A549 (cell line): ENCODE results near the gene KSR2. TPM values are rescaled to one million over a fixed set of nuclear protein-coding genes. Genes with fewer than 3 reads are reported as not detected.

Experiments
- ATAC-seq, 2 experiments: fragments of 200-7000 bp in 1 of 2; fragments of >200 bp in 1 of 2; cut with Nextera tagmentation in 1 of 2; cut with Tn5 transposase in 1 of 2; 3 replicates each; pipeline versions ENCODE4 v1.8.0 to v1.9.1; 2018 to 2020; ENCODE audit warnings: mild to moderate bottlenecking in 1 of 2, moderate library complexity in 1 of 2
- CTCF ChIA-PET: fragments of 300-600 bp; sonication (Branson Sonifier 250); formaldehyde crosslinking; extraction: SDS; loops from one replicate; lab custom pipeline; 2021; ENCODE audit warnings: antibody characterized with exemption, inconsistent platforms; lab: Yijun Ruan, JAX
- POLR2A ChIA-PET: fragments of 350-600 bp; formaldehyde crosslinking; extraction: SDS; loops from one replicate; lab custom pipeline; 2021; ENCODE audit warnings: antibody characterized with exemption, inconsistent platforms; lab: Yijun Ruan, JAX
- DNase-seq, 2 experiments: peaks; one replicate each; pipeline versions ENCODE4 v3.0.0 to v3.0.0-alpha.2; 2011 to 2016; ENCODE audit warnings: low read depth in 1 of 2, low spot score in 1 of 2
- FAIRE-seq: peaks from 2 replicates; lab custom pipeline; 2011; peaks lifted over from hg19 to GRCh38; lab: Jason Lieb, UNC
- H3K27ac ChIP-seq, 2 experiments: fragments of >200 bp; sonication (Bioruptor Twin); formaldehyde crosslinking; 3 replicates each; pipeline ENCODE4 v1.5.1; 2016 to 2017
- H3K4me1 ChIP-seq: fragments of >200 bp; sonication (Bioruptor Twin); formaldehyde crosslinking; 3 replicates; pipeline ENCODE4 v1.6.1; 2016
- H3K4me2 ChIP-seq: fragments of >200 bp; sonication (Bioruptor Twin); formaldehyde crosslinking; 3 replicates; pipeline ENCODE4 v1.6.1; 2016
- H3K4me3 ChIP-seq: fragments of >200 bp; sonication (Bioruptor Twin); formaldehyde crosslinking; 3 replicates; pipeline ENCODE4 v1.5.1; 2016
- H3K9me3 ChIP-seq: fragments of >200 bp; sonication (Bioruptor Twin); formaldehyde crosslinking; 3 replicates; pipeline ENCODE4 v1.6.1; 2016
- BHLHE40 ChIP-seq: IDR thresholded peaks from 2 replicates; pipeline ENCODE4 v1.6.1; 2012; ENCODE audit warnings: low read depth, low read length, inconsistent platforms
- CHD2 ChIP-seq: fragments of 150-350 bp; IDR thresholded peaks from 2 replicates; pipeline ENCODE4 v1.6.1; 2014; ENCODE audit warnings: low read length; ENCODE audit not compliant: partially characterized antibody
- EHMT2 ChIP-seq: fragments of 200-600 bp; sonication (generic); IDR thresholded peaks from 2 replicates; pipeline ENCODE4 v1.6.1; 2016; ENCODE audit warnings: antibody characterized with exemption, low read depth, mild to moderate bottlenecking, moderate library complexity
- ELK1 ChIP-seq: fragments of 150-350 bp; IDR thresholded peaks from 2 replicates; pipeline ENCODE4 v1.6.1; 2014; ENCODE audit warnings: low read depth, mild to moderate bottlenecking, low read length
- EP300 ChIP-seq, 2 experiments: fragments of >200 bp; sonication (Bioruptor Twin); formaldehyde crosslinking; IDR thresholded peaks; 2 replicates in 1 of 2; 3 replicates in 1 of 2; pipeline ENCODE4 v1.6.1; 2016 to 2017
- ESRRA ChIP-seq: fragments of 150-350 bp; IDR thresholded peaks from 2 replicates; pipeline ENCODE4 v1.6.1; 2014; ENCODE audit warnings: mild to moderate bottlenecking, low read length, borderline replicate concordance
- FOSB ChIP-seq: fragments of 250-450 bp; sonication (Bioruptor Pico); IDR thresholded peaks from 2 replicates; pipeline ENCODE4 v1.5.0; 2020; ENCODE audit warnings: mild to moderate bottlenecking, moderate library complexity
- FOSL2 ChIP-seq, 2 experiments: fragments of 450-650 bp in 1 of 2; fragments of >200 bp in 1 of 2; sonication (Bioruptor Twin) in 1 of 2; formaldehyde crosslinking; IDR thresholded peaks; 2 replicates each; pipeline versions ENCODE4 v1.5.0 to v1.6.1; 2016 to 2020; ENCODE audit warnings: mild to moderate bottlenecking in 1 of 2, moderate library complexity in 1 of 2
- HEYL ChIP-seq: fragments of 250-450 bp; sonication (Bioruptor Pico); IDR thresholded peaks from 2 replicates; pipeline ENCODE4 v1.8.0; 2021; ENCODE audit warnings: mild to moderate bottlenecking, moderate library complexity
- HOXA7 ChIP-seq: fragments of 250-450 bp; sonication (Bioruptor Pico); IDR thresholded peaks from 2 replicates; pipeline ENCODE4 v1.5.0; 2020; ENCODE audit warnings: mild to moderate bottlenecking, moderate library complexity
- JUN ChIP-seq, 2 experiments: fragments of >200 bp; sonication (Bioruptor Twin); formaldehyde crosslinking; IDR thresholded peaks; 2 replicates in 1 of 2; 3 replicates in 1 of 2; pipeline ENCODE4 v1.6.1; 2016 to 2017
- JUNB ChIP-seq: fragments of >200 bp; sonication (Bioruptor Twin); formaldehyde crosslinking; IDR thresholded peaks from 2 replicates; pipeline ENCODE4 v1.6.1; 2016
- KDM1A ChIP-seq: fragments of 200-600 bp; sonication (generic); IDR thresholded peaks from 2 replicates; pipeline ENCODE4 v1.6.1; 2016; ENCODE audit warnings: low read depth, mild to moderate bottlenecking
- NPAS2 ChIP-seq: fragments of 250-450 bp; sonication (Bioruptor Pico); IDR thresholded peaks from 2 replicates; pipeline ENCODE4 v1.8.0; 2022; ENCODE audit warnings: mild to moderate bottlenecking, moderate library complexity, borderline replicate concordance
- NR3C1 ChIP-seq: fragments of >200 bp; sonication (Bioruptor Twin); formaldehyde crosslinking; IDR thresholded peaks from 3 replicates; pipeline ENCODE4 v1.6.1; 2017
- PBX3 ChIP-seq: IDR thresholded peaks from 2 replicates; pipeline ENCODE4 v1.6.1; 2012
- POLR2A ChIP-seq: IDR thresholded peaks from 2 replicates; pipeline ENCODE4 v1.6.1; 2012; ENCODE audit warnings: mild to moderate bottlenecking, low read length
- POLR2AphosphoS2 ChIP-seq: conservative IDR thresholded peaks from 2 replicates; pipeline ENCODE4 v1.6.1; 2012; ENCODE audit warnings: low read length, improper control_type of control experiment, inconsistent platforms
- REST ChIP-seq: fragments of 200-600 bp; sonication (generic); IDR thresholded peaks from 2 replicates; pipeline ENCODE4 v1.6.1; 2016; ENCODE audit warnings: antibody characterized with exemption, mild to moderate bottlenecking, moderate library complexity
- RNF2 ChIP-seq: fragments of 200-600 bp; sonication (generic); IDR thresholded peaks from 2 replicates; pipeline ENCODE4 v1.6.1; 2016; ENCODE audit warnings: low read depth, mild to moderate bottlenecking, antibody characterized with exemption, moderate library complexity, borderline replicate concordance
- TFCP2L1 ChIP-seq: fragments of 250-450 bp; sonication (Bioruptor Pico); IDR thresholded peaks from 2 replicates; pipeline ENCODE4 v1.5.0; 2021; ENCODE audit warnings: mild to moderate bottlenecking
- TP53 ChIP-seq: fragments of 250-450 bp; sonication (Bioruptor Pico); IDR thresholded peaks from 2 replicates; pipeline ENCODE4 v1.5.0; 2021; ENCODE audit warnings: mild to moderate bottlenecking, moderate library complexity
- ZFP36 ChIP-seq: fragments of 450-650 bp; IDR thresholded peaks from 2 replicates; pipeline ENCODE4 v1.6.1; 2014; ENCODE audit warnings: borderline replicate concordance; ENCODE audit not compliant: partially characterized antibody
- ZNF302 ChIP-seq: fragments of 250-450 bp; sonication (Bioruptor Pico); IDR thresholded peaks from 2 replicates; pipeline ENCODE4 v1.9.0; 2021; ENCODE audit warnings: inconsistent platforms, mild to moderate bottlenecking, moderate library complexity
- ZSCAN20 ChIP-seq: fragments of 250-450 bp; sonication (Bioruptor Pico); IDR thresholded peaks from 2 replicates; pipeline ENCODE4 v1.8.0; 2022; ENCODE audit warnings: mild to moderate bottlenecking, moderate library complexity
- WGBS: methylation state at CpG from one replicate; pipeline ENCODE4 v1.1.6; 2017; ENCODE audit errors: missing lambda C conversion rate; 5-methylcytosine and 5-hydroxymethylcytosine counted together
- polyA plus RNA-seq, 4 experiments: library from polyadenylated mRNA; depleted of rRNA in 3 of 4; stranded (reverse); fragments of >200 nt; fragmentation: RNase III in 1 of 4; extraction: RNeasy Plus Mini Kit Qiagen cat#74134 plus additional on column Dnase treatment in 1 of 4; gene quantifications; 2 replicates in 3 of 4; 3 replicates in 1 of 4; pipeline ENCODE4 v1.2.3, GENCODE V29; 2011 to 2017
- TF ChIP-seq, protein P1 (sequence below): fragments of >200 bp; sonication (Bioruptor Twin); formaldehyde crosslinking; IDR thresholded peaks from 3 replicates; pipeline ENCODE4 v1.6.1; 2016
- TF ChIP-seq, protein P2 (sequence below): fragments of >200 bp; sonication (Bioruptor Twin); formaldehyde crosslinking; IDR thresholded peaks from 3 replicates; pipeline ENCODE4 v1.5.1; 2016

Gene KSR2
- polyA plus RNA-seq, 2 of the 4 experiments (the other 2 are of a cell fraction): 0.37 to 1.2 TPM

DNA sequence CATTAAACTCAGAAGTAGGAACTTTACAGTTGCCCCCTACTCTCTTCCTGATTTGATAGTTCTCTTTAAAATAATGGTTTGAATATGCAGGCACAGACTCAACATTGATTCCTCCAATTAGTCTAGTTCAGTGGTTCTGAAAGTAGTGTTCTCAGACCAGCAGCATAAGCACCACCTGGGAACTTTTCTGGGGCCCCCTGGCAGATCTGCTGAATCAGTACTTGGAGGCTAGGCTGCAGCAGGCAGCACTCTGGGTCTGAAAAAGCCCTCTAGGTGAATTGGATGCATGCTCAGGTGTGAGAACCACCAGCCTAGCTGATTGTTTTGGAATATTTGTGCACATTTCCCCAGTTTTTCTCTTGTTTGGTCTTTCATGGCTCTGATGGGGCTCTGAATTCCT lies 408.8 kb downstream of the KSR2 start:
- POLR2A ChIA-PET: no interaction called here
- CTCF ChIA-PET: no interaction called here
- DNase-seq: no peak
- FAIRE-seq: no peak
- no peak overlapping the region for H3K27ac ChIP-seq
- TF ChIP-seq CHD2: no peak
- no peaks in the 10 kb centered on the region for H3K4me1 ChIP-seq
- H3K4me2 ChIP-seq: no peak overlapping the region
- no peaks in the 10 kb centered on the region for H3K9me3 ChIP-seq
- no peak overlapping the region for H3K4me3 ChIP-seq
- ATAC-seq: no peak

DNA sequence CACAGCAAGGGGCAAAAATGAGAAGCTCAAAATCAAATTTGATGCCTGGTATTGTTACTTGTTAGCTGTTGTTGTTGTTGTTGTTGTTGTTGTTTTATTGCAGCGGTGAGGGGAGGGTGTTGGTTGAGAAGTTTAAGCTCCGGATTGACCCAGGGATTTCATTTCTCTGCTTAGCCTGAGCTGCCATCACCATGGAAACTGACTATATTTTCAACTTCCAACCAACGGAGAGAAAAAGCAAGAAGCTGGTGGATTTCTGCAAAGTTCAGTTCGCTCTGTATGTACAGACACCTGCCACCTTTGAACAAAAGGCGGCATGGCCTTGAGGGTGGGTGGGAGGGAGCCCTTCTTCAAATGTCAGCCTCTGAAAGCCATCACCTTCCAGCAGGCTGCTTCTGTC lies 412.9 kb downstream of the KSR2 start:
- H3K9me3 ChIP-seq: no peaks in the 10 kb centered on the region; the same call in 2 of the 3 replicates
- 50% methylated on average over 5 of the region's 5 CpGs for WGBS
- DNase-seq (no peak), ATAC-seq (no peak)
- H3K27ac ChIP-seq: no peak overlapping the region
- H3K4me3 ChIP-seq: no peak overlapping the region
- ChIA-PET CTCF (interaction anchor here (1.6 to 2.0 kb wide), 3 partner anchors 11 to 281 kb away, joined by 4 to 7 read pairs (median 5); no protein-coding TSS in a partner anchor), POLR2A (no interaction called here)
- H3K4me2 ChIP-seq: no peak overlapping the region
- TF ChIP-seq NPAS2 (CRISPR knock-in tag): no peak
- TF ChIP-seq HOXA7 (CRISPR knock-in tag): no peak
- TF ChIP-seq EP300 (IDR thresholded peaks at IDR 0.05): no peak
- no peak for TF ChIP-seq FOSB (CRISPR knock-in tag)
- TF ChIP-seq ZFP36: no peak
- TF ChIP-seq POLR2AphosphoS2: no peak
- TF ChIP-seq ESRRA: no peak
- no peak for TF ChIP-seq TFCP2L1 (CRISPR knock-in tag)
- TF ChIP-seq ZSCAN20 (CRISPR knock-in tag): no peak
- TF ChIP-seq BHLHE40: no peak
- TF ChIP-seq EHMT2: no peak
- TF ChIP-seq TP53 (CRISPR knock-in tag): no peak
- TF ChIP-seq PBX3: no peak
- TF ChIP-seq JUN (IDR thresholded peaks at IDR 0.05): no peak
- no peak for TF ChIP-seq ZNF302 (CRISPR knock-in tag)
- TF ChIP-seq NR3C1: no peak
- no peak for TF ChIP-seq HEYL
- TF ChIP-seq ELK1: no peak
- TF ChIP-seq JUNB: no peak
- TF ChIP-seq, protein P1, sequence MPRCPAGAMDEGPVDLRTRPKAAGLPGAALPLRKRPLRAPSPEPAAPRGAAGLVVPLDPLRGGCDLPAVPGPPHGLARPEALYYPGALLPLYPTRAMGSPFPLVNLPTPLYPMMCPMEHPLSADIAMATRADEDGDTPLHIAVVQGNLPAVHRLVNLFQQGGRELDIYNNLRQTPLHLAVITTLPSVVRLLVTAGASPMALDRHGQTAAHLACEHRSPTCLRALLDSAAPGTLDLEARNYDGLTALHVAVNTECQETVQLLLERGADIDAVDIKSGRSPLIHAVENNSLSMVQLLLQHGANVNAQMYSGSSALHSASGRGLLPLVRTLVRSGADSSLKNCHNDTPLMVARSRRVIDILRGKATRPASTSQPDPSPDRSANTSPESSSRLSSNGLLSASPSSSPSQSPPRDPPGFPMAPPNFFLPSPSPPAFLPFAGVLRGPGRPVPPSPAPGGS: no peak
- TF ChIP-seq, all 56 proteins: peak for 0
- no peak for FAIRE-seq
- no peaks in the 10 kb centered on the region for H3K4me1 ChIP-seq

DNA sequence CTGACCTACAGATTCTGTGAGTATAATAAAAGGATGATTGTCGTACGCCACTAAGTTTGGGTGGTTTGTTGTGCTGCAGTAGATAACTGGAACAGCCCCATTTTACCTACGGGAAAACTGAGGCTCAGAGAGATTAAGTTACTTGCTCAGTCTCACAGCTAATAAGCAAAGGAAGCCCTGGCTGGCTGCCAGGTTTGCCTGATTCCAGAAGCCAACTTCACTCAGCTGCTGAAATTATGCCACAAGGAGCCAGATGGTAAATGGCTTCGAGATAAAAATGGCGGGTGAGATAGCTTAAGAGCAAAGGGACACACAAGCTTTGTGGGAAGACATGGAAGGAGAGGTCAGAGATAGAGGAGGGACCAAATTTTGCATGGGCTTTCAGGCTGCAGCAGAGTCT lies 415.8 kb downstream of the KSR2 start:
- Histone ChIP-seq H3K4me3 (no peak overlapping the region), H3K4me1 (no peaks in the 10 kb centered on the region), H3K4me2 (no peak overlapping the region), H3K27ac (no peak overlapping the region), H3K9me3 (no peaks in the 10 kb centered on the region; the same call in 2 of the 3 replicates)
- DNase-seq: no peak
- ChIA-PET CTCF (no interaction called here), POLR2A (no interaction called here)
- no peak for ATAC-seq
- WGBS: 87% methylated on average over 5 of the region's 5 CpGs
- no peak for FAIRE-seq
- TF ChIP-seq, protein P2, sequence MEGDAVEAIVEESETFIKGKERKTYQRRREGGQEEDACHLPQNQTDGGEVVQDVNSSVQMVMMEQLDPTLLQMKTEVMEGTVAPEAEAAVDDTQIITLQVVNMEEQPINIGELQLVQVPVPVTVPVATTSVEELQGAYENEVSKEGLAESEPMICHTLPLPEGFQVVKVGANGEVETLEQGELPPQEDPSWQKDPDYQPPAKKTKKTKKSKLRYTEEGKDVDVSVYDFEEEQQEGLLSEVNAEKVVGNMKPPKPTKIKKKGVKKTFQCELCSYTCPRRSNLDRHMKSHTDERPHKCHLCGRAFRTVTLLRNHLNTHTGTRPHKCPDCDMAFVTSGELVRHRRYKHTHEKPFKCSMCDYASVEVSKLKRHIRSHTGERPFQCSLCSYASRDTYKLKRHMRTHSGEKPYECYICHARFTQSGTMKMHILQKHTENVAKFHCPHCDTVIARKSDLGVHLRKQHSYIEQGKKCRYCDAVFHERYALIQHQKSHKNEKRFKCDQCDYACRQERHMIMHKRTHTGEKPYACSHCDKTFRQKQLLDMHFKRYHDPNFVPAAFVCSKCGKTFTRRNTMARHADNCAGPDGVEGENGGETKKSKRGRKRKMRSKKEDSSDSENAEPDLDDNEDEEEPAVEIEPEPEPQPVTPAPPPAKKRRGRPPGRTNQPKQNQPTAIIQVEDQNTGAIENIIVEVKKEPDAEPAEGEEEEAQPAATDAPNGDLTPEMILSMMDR: no peak
- TF ChIP-seq RNF2 (no peak), BHLHE40 (no peak), KDM1A (no peak), ZNF302 (CRISPR knock-in tag) (no peak), FOSL2 (IDR thresholded peaks at IDR 0.05) (no peak), FOSL2 (CRISPR knock-in tag; IDR thresholded peaks at IDR 0.05) (no peak), TFCP2L1 (CRISPR knock-in tag) (no peak), REST (no peak), ZSCAN20 (CRISPR knock-in tag) (no peak), POLR2A (no peak), CHD2 (no peak)
